Measurements from ENCODE around the gene KNDC1. TPM values are rescaled to one million over a fixed set of nuclear protein-coding genes. Genes with fewer than 3 reads are reported as not detected.

The KNDC1 gene
- total and polyA plus RNA-seq, 2 donors (not counting 1 experiment from before 2014, with no cell fraction given): 0.17 to 0.45 TPM

DNA sequence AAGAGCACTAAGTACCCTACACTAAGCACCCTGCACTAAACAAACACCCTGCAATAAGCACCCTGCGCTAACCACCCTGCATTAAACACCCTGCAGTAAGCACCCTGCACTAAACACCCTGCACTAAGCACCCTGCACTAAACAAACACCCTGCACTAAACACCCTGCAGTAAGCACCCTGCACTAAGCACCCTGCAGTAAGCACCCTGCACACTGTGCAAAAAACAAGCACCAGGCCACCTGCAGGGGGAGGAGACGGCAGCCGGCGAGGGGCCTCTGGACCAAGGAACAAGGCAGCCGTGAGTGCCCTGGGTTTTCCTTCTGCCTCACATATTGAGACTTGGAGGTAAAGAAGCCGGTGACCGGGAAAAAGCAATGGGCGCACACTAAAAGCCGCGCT, 30.2 kb downstream of the KNDC1 start:
- H3K27me3 ChIP-seq (replicated peaks in 1 of 4; ENCODE audit: control extremely low read depth in 1 of 4, control insufficient read depth in 3 of 4, insufficient read depth in 4 of 4, low read length in 3 of 4): no peaks in the 10 kb centered on the region
- DNase-seq (no peak), ATAC-seq (ENCODE audit: low read depth) (no peak)
- H3K79me2 ChIP-seq (ENCODE audit: control insufficient read depth, insufficient read depth, low read length): no peaks in the 10 kb centered on the region
- POLR2A ChIA-PET: no interaction called here
- H3K36me3 ChIP-seq (replicated peaks in 1 of 2; ENCODE audit: control extremely low read depth in 1 of 2, control insufficient read depth in 1 of 2, extremely low read depth in 1 of 2, insufficient read depth in 2 of 2, low read length in 1 of 2): no peaks in the 10 kb centered on the region
- Mint-ChIP-seq H3K4me3 (no peak overlapping the region), H3K27me3 (no peaks in the 10 kb centered on the region), H3K4me1 (no peaks in the 10 kb centered on the region), H3K27ac (no peak overlapping the region), H3K9me3 (ENCODE audit: insufficient read depth) (no peaks in the 10 kb centered on the region)
- CTCF ChIA-PET: no interaction called here
- H3K4me2 ChIP-seq (replicated peaks; ENCODE audit: low read depth, low read length, poor library complexity, severe bottlenecking): no peak overlapping the region
- WGBS (ENCODE audit: insufficient coverage): 97% methylated on average over 10 of the region's 10 CpGs
- H3K27ac ChIP-seq (ENCODE audit: low read length in 2 of 2): no peak overlapping the region
- H3K4me3 ChIP-seq (ENCODE audit: control extremely low read depth in 1 of 5, extremely low read depth in 1 of 5, insufficient read depth in 1 of 5, low read depth in 2 of 5, low read length in 4 of 5): no peak overlapping the region
- H3K9ac ChIP-seq (ENCODE audit: low read length): no peak overlapping the region
- H3K4me1 ChIP-seq (ENCODE audit: control insufficient read depth in 2 of 2, insufficient read depth in 2 of 2, low read length in 2 of 2): no peaks in the 10 kb centered on the region
- peaks cover 0 to 4% (median 1%) of the 10 kb centered on the region in 3 donors for H3K9me3 ChIP-seq (ENCODE audit: control extremely low read depth in 1 of 3, control insufficient read depth in 2 of 3, insufficient read depth in 1 of 3, low read length in 2 of 3)
- TF ChIP-seq, protein P1, sequence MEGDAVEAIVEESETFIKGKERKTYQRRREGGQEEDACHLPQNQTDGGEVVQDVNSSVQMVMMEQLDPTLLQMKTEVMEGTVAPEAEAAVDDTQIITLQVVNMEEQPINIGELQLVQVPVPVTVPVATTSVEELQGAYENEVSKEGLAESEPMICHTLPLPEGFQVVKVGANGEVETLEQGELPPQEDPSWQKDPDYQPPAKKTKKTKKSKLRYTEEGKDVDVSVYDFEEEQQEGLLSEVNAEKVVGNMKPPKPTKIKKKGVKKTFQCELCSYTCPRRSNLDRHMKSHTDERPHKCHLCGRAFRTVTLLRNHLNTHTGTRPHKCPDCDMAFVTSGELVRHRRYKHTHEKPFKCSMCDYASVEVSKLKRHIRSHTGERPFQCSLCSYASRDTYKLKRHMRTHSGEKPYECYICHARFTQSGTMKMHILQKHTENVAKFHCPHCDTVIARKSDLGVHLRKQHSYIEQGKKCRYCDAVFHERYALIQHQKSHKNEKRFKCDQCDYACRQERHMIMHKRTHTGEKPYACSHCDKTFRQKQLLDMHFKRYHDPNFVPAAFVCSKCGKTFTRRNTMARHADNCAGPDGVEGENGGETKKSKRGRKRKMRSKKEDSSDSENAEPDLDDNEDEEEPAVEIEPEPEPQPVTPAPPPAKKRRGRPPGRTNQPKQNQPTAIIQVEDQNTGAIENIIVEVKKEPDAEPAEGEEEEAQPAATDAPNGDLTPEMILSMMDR (IDR thresholded peaks at IDR 0.05): no peak
- TF ChIP-seq EZH2 (IDR thresholded peaks at IDR 0.05; ENCODE audit: borderline replicate concordance, insufficient read depth, low read depth, low read length, poor library complexity, severe bottlenecking): no peak
- no peak overlapping the region for H2AFZ ChIP-seq (ENCODE audit: insufficient read depth, low read depth, low read length, poor library complexity, severe bottlenecking)
- intact Hi-C loops (cut with micrococcal nuclease): no loop called here
- no peaks in the 10 kb centered on the region for H4K20me1 ChIP-seq (ENCODE audit: control insufficient read depth, insufficient read depth, low read length, poor library complexity, severe bottlenecking)

DNA sequence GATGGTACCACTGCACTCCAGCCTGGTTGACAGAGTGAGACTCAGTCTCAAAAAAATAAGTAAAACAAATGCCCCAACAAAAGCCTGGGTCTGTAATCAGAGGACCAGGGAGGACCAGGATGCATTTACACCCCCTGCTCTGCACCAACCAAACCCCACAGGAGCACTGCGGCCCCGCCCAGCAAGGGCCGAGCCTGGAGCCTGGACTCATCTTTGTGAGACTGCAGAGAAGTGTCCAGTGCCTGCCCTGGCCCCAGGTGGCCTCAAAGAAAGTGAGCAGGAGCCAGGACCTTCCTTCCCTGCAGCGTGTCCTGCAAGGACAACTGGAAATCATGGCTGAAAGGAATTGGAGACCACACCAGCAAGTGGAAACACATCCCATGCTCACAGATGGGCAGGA, 31.6 kb downstream of the KNDC1 start:
- CTCF ChIA-PET: no interaction called here
- ATAC-seq (ENCODE audit: low read depth): no peak

More for the DNA sequence above, 31.6 kb downstream of the KNDC1 start:
- Histone ChIP-seq H3K27ac (ENCODE audit: low read length in 2 of 2) (no peak overlapping the region), H3K9ac (ENCODE audit: low read length) (no peak overlapping the region), H3K79me2 (ENCODE audit: control insufficient read depth, insufficient read depth, low read length) (no peaks in the 10 kb centered on the region), H2AFZ (ENCODE audit: insufficient read depth, low read depth, low read length, poor library complexity, severe bottlenecking) (no peak overlapping the region), H3K4me3 (ENCODE audit: control extremely low read depth in 1 of 5, extremely low read depth in 1 of 5, insufficient read depth in 1 of 5, low read depth in 2 of 5, low read length in 4 of 5) (no peak overlapping the region), H3K4me2 (replicated peaks; ENCODE audit: low read depth, low read length, poor library complexity, severe bottlenecking) (no peak overlapping the region), H3K36me3 (replicated peaks in 1 of 2; ENCODE audit: control extremely low read depth in 1 of 2, control insufficient read depth in 1 of 2, extremely low read depth in 1 of 2, insufficient read depth in 2 of 2, low read length in 1 of 2) (no peaks in the 10 kb centered on the region), H4K20me1 (ENCODE audit: control insufficient read depth, insufficient read depth, low read length, poor library complexity, severe bottlenecking) (no peaks in the 10 kb centered on the region), H3K27me3 (replicated peaks in 1 of 4; ENCODE audit: control extremely low read depth in 1 of 4, control insufficient read depth in 3 of 4, insufficient read depth in 4 of 4, low read length in 3 of 4) (no peaks in the 10 kb centered on the region), H3K4me1 (ENCODE audit: control insufficient read depth in 2 of 2, insufficient read depth in 2 of 2, low read length in 2 of 2) (no peaks in the 10 kb centered on the region), H3K9me3 (ENCODE audit: control extremely low read depth in 1 of 3, control insufficient read depth in 2 of 3, insufficient read depth in 1 of 3, low read length in 2 of 3) (peaks cover 0 to 4% (median 1%) of the 10 kb centered on the region in 3 donors)
- POLR2A ChIA-PET: no interaction called here
- TF ChIP-seq, protein P1 (IDR thresholded peaks at IDR 0.05): no peak
- TF ChIP-seq EZH2 (IDR thresholded peaks at IDR 0.05; ENCODE audit: borderline replicate concordance, insufficient read depth, low read depth, low read length, poor library complexity, severe bottlenecking): no peak
- intact Hi-C loops (cut with micrococcal nuclease): no loop called here
- Mint-ChIP-seq H3K4me1 (no peaks in the 10 kb centered on the region), H3K27ac (no peak overlapping the region), H3K27me3 (no peaks in the 10 kb centered on the region), H3K4me3 (no peak overlapping the region), H3K9me3 (ENCODE audit: insufficient read depth) (no peaks in the 10 kb centered on the region)
- WGBS (ENCODE audit: insufficient coverage): 92% methylated on average over 4 of the region's 4 CpGs
- DNase-seq: no peak
